Measurements from ENCODE around the gene AACS. TPM values are rescaled to one million over a fixed set of nuclear protein-coding genes. Genes with fewer than 3 reads are reported as not detected.

Gene AACS
- total and polyA plus RNA-seq, 10 of the 15 experiments (the other 5 are each of a cell fraction or from before 2014, with no cell fraction given), result 10.1 to 34.0 (median 21.1) TPM

DNA sequence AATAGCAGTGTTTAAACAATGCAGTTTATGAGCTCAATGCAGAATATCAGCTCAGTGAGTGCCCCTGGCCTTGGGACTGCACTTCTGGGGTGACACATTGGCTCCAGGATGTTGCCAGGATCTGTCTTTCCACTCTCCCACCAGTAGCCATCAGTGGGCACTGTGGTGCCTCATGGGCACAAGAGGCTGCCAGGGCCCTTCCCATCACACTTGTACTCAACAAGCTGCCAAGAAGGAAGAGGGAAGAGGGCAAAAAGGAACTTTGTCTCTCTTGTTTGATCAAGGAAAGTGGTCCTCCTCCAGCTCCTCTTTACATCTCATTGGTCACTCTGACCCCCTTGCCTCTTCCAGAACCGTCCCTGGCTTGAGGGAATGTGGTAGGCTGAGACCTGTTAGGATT lies 115.9 kb downstream of the AACS start:
- Histone ChIP-seq H3K27ac (ENCODE audit: control insufficient read depth, insufficient read depth) (no peak overlapping the region), H3K36me3 (ENCODE audit: control insufficient read depth in 2 of 2, insufficient read depth in 2 of 2, low read length in 1 of 2) (no peaks in the 10 kb centered on the region), H4K20me1 (ENCODE audit: control insufficient read depth, insufficient read depth) (no peaks in the 10 kb centered on the region), H3K9ac (ENCODE audit: control insufficient read depth, insufficient read depth, low read length) (no peak overlapping the region), H3K4me3 (no peak overlapping the region), H3K27me3 (replicated peaks in 1 of 2; ENCODE audit: control insufficient read depth in 2 of 2, insufficient read depth in 2 of 2, low read length in 1 of 2) (peaks cover 2 to 3% of the 10 kb centered on the region in 2 experiments; a peak in 1 of 4 replicates), H3K4me2 (ENCODE audit: control insufficient read depth, insufficient read depth) (no peak overlapping the region), H3K4me1 (ENCODE audit: control insufficient read depth, insufficient read depth, low read length) (no peaks in the 10 kb centered on the region), H3K79me2 (ENCODE audit: control insufficient read depth, insufficient read depth, low read length) (no peaks in the 10 kb centered on the region), H2AFZ (ENCODE audit: control insufficient read depth, low read depth, low read length) (no peak overlapping the region), H3K9me3 (replicated peaks; ENCODE audit: control insufficient read depth, insufficient read depth, low read length) (no peaks in the 10 kb centered on the region)
- BruUV-seq (replicated peaks), result no TSS peak
- CTCF ChIA-PET, result interaction anchor here (0.7 to 1.2 kb wide), 5 partner anchors 8 to 240 kb away, joined by 3 to 4 read pairs (median 3); no protein-coding TSS in a partner anchor
- intact Hi-C loops (cut with micrococcal nuclease; ENCODE audit: unreplicated experiment), result loop anchor here (5.0 to 10.0 kb wide), 4 partner anchors 504 to 1566 kb away; no protein-coding TSS in a partner anchor
- SMC1A ChIA-PET (ENCODE audit: uncharacterized antibody, unreplicated experiment), result no interaction called here
- RAD21 ChIA-PET (ENCODE audit: unreplicated experiment), result no interaction called here
- 0% methylated on average over 1 of the region's 1 CpG for WGBS (ENCODE audit: insufficient coverage, insufficient replicate concordance, low lambda C conversion rate, missing lambda C conversion rate)
- TF ChIP-seq CBX3 (IDR thresholded peaks at IDR 0.05; ENCODE audit: borderline replicate concordance, low read depth) (no peak), SREBF1 (IDR thresholded peaks at IDR 0.05; ENCODE audit: low read length) (no peak), HDGF (IDR thresholded peaks at IDR 0.05) (no peak), HDAC2 (IDR thresholded peaks at IDR 0.05) (no peak), ETV6 (conservative IDR thresholded peaks at IDR 0.05 in 1 of 2, IDR thresholded peaks at IDR 0.05 in 1 of 2; ENCODE audit: borderline replicate concordance in 1 of 2, low read depth in 1 of 2) (no peak), CHD2 (IDR thresholded peaks at IDR 0.05; ENCODE audit: borderline replicate concordance, low read depth, low read length) (no peak), FOS (IDR thresholded peaks at IDR 0.05; ENCODE audit: borderline replicate concordance, extremely low read depth, insufficient read length) (no peak), LARP7 (IDR thresholded peaks at IDR 0.05) (no peak)
- in situ Hi-C loops (cut with MboI), result loop anchor here (5.0 to 25.0 kb wide), 2 partner anchors 221 to 1681 kb away; no protein-coding TSS in a partner anchor
- DNase-seq (ENCODE audit: low read depth, low spot score) (no peak), ATAC-seq (no peak), FAIRE-seq (no peak)
- POLR2A ChIA-PET, result no interaction called here
